Measurements from ENCODE around the gene PHF1.

PHF1 gene

GRCh38 chr6:33418690-33419291 lies 8.0 kb downstream of the PHF1 start:
- no peak for DNase-seq

GRCh38 chr6:33419580-33420490 lies 9.0 kb downstream of the PHF1 start, which contains the start of gene SYNGAP1:
Gene SYNGAP1, plus strand, starts transcription at chr6:33420065. Its CDS starts 200 bp downstream, at chr6:33420265.
- no peak for DNase-seq

- DNase-seq, result no peak
These were observed 9.9 kb downstream of the PHF1 start for GRCh38 chr6:33420491-33421343.

- DNase-seq, result no peak
These were observed 10.5 kb downstream of the PHF1 start for GRCh38 chr6:33421344-33421643.

GRCh38 chr6:33423777-33424176 lies 13.0 kb downstream of the PHF1 start:
- DNase-seq, result no peak

GRCh38 chr6:33424855-33425667 lies 14.2 kb downstream of the PHF1 start:
- peak; percentile 35 for DNase-seq

GRCh38 chr6:33425668-33426577 lies 15.1 kb downstream of the PHF1 start:
- DNase-seq, result peak; percentile 85

- DNase-seq, result peak; percentile 38
These were observed 16.0 kb downstream of the PHF1 start for GRCh38 chr6:33426590-33427511.

- peak; percentile 55 for DNase-seq
These were observed 16.9 kb downstream of the PHF1 start for GRCh38 chr6:33427585-33428223.

- peak; percentile 77 for DNase-seq
These were observed 17.6 kb downstream of the PHF1 start for GRCh38 chr6:33428224-33428965.

GRCh38 chr6:33428966-33429749 lies 18.3 kb downstream of the PHF1 start:
- DNase-seq, result no peak

- no peak for DNase-seq
These were observed 18.9 kb downstream of the PHF1 start for GRCh38 chr6:33429750-33430052.

- DNase-seq, result no peak
These were observed 19.5 kb downstream of the PHF1 start for GRCh38 chr6:33430334-33430733.

- DNase-seq, result peak; percentile 50
These were observed 20.4 kb downstream of the PHF1 start for GRCh38 chr6:33430991-33431879.

- DNase-seq, result no peak
These were observed 21.2 kb downstream of the PHF1 start for GRCh38 chr6:33431880-33432541.

GRCh38 chr6:33432546-33432945 lies 21.7 kb downstream of the PHF1 start:
- DNase-seq, result no peak

Data from RPMI8226 (cell line).